Measurements from ENCODE around the gene ZNF3.

ZNF3 gene

GRCh38 chr7:100109521-100110163 lies 28.1 kb upstream of the ZNF3 start:
- no peak for DNase-seq (ENCODE audit: low read depth in 2 of 2)

DNA sequence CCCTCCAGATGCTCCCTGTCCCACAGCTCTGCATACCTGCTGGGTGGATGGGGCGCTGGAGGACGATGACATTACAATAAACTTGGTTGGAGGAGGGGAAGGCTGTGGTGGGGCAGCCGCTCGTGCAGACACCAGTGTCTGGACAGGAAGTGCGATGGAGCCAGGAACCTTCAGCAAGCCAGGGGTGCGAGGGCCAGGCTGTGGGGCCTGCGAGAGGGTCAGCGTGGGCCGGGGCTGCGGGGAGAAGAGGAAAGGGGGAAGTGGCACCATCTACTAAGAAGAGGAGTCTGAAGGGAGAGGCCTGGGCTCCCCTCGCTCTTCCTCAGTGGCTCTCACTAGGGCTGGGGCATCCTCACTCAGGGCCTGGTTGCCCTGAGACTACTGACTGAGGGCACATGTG lies 26.4 kb upstream of the ZNF3 start:
- no peak for DNase-seq (ENCODE audit: low read depth in 2 of 2)

DNA sequence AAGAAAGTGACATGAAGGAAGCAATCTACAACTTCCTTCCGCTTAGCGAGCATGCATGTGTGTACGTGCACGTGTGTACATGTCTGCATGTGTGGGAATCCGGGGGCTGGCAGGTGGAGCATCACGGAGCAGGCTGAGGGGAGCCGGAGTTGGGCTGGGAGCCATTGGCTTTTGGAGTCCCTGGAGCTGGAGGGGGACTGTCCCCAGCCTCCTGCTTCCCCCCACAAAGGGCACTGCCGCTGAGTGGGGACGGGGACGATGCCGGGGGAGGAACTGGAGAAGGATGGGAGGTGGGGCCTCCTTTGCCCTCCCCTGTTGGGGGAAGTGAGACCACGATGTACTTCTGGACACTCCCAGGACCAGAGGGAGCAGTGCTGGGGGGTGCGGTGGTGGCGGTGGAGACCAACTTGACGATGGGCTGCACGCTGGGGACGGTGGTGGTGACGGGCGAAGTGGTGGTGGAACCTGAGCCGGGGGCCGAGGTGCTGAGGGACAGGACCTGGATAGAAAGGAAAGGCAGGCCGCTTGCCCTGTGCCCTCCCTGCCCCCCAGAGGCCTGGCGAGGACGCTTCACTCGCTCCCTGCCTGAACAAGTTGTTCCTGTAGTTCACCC lies 25.7 kb upstream of the ZNF3 start:
- DNase-seq (ENCODE audit: low read depth in 2 of 2), result no peak

- DNase-seq (ENCODE audit: low read depth in 2 of 2), result no peak
Measured at GRCh38 chr7:100106633-100107032, 25.1 kb upstream of the ZNF3 start.

DNA sequence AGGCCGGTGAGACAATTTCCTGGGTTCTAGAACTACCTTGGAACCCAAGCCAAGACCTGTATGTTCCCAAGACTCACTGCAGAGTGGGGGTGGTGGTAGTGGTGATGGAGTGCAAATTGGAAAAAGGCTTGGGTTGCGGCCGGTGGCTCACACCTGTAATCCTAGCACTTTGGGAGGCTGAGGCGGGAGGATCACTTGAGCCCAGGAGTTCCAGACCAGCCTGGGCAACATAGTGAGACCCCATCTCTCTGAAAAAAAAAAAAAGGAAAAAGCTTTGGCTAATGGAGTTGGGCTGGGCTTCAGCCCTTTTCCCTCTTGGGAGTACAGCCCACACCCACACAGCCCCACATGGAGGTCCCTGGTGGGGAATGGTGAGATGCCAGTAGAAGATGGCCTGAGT lies 24.0 kb upstream of the ZNF3 start:
- no peak for DNase-seq (ENCODE audit: low read depth in 2 of 2)

GRCh38 chr7:100102950-100103840 lies 21.7 kb upstream of the ZNF3 start:
- no peak for DNase-seq (ENCODE audit: low read depth in 2 of 2)

DNA sequence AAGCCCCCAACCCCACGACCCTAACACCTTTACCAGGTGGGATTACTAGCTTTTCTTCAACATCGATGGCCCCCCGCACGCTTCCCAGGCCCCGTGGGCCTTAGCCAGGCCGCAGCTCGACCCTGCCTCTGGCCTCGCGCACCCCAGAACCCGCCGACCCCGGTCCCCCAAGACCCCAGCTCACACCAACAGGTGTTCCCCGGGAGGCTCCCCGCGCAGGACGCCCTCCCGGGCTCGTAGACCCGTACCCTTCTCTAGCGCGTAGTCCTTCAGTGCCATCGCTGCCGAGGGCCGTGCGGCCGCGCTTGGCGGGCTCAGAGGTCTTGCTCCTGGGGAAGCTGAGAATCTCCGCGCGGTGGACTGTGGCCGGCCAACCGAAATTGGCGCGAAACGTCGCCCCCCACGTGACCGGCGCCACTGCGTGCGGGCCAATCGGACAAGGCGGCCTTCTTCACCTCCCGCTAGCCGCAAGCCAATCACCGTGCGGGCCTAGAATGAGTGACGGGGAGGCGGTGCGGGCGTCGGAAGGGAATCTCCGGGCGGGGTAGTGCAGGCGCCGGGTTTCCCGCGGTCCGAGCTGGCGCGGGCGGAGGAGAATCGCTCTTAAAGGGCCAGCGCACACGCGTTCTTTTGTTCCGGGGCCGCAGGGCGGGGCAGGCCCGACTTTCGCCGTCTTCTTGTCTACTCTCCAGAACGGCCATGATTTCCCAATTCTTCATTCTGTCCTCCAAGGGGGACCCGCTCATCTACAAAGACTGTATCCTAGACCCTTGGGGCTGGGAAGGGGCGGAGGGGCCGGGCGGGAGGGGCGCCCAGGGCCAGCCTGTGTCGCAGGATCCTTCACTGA lies 19.7 kb upstream of the ZNF3 start, which contains the start of the genes AP4M1 and MCM7:
TSS of gene AP4M1 (plus strand) at position 628 of the 847 bp plus-strand sequence. CDS start at position 700, 72 bp downstream.
TSS of gene MCM7 (minus strand) at position 382 of the 847 bp plus-strand sequence. CDS start at position 279, 103 bp downstream.
- DNase-seq (ENCODE audit: low read depth in 2 of 2), result peak; percentile 87 to 91

- peak; percentile 60 to 64 for DNase-seq (ENCODE audit: low read depth in 2 of 2)
Measured at GRCh38 chr7:100100420-100101015, 19.0 kb upstream of the ZNF3 start.

DNA sequence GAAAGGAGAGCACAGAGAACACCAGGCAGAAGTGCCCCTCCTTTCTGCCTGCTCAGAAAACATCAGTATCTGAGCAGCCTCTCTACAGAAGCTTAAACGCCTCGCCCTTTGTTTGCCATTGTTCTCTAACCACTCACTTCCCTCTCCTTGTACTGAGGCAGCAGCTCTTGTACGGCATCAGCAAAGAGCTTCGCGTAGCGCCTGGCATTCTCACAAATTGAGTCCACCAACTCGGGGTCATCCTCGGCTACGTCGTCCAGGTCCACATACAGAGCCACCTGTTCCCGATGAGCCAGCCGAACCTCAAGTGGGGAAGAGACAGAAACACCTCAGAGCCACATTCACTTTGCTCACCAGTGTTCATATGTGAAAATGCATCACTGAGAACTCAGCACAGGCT lies 17.9 kb upstream of the ZNF3 start:
- no peak for DNase-seq (ENCODE audit: low read depth in 2 of 2)

DNA sequence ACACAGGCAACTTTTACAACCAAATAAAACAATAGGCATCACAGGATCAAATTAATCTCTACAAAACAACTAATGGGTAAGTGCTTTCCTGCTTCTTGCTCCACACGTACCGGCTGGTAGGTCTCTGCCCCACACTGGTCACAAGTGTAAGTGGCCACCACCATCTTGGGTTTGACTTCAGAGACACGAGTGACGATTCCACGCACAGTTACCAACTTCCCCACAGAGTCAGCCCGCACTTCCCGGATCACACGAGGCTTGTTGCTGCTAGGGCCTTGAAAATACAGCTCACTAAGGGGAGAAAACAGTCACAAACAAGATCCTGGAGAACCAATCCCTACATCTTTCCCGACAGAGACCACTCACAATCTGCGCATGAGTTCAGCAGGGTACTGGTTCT lies 17.4 kb upstream of the ZNF3 start:
- DNase-seq (ENCODE audit: low read depth in 2 of 2), result no peak

DNA sequence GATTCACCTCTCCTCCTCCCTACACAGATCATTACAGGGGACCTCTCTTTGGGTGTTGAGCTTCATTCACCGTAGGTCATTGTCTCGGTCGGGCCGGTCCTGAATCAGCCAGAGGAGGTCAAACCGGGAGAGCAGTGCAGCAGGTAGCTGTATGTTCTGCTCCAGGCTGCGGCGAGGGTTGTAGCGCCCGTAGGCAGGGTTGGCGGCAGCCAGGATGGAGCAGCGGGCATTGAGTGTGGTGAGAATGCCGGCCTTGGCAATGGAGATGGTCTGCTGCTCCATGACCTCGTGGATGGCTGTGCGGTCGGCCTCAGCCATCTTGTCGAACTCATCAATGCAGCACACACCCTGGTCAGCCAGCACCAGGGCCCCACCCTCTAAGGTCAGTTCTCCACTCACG lies 14.2 kb upstream of the ZNF3 start:
- no peak for DNase-seq (ENCODE audit: low read depth in 2 of 2)

- no peak for DNase-seq (ENCODE audit: low read depth in 2 of 2)
Measured at GRCh38 chr7:100095289-100095688, 13.8 kb upstream of the ZNF3 start.

GRCh38 chr7:100093925-100094486 lies 12.5 kb upstream of the ZNF3 start:
- no peak for DNase-seq (ENCODE audit: low read depth in 2 of 2)

- no peak for DNase-seq (ENCODE audit: low read depth in 2 of 2)
Measured at GRCh38 chr7:100093498-100093897, 12.0 kb upstream of the ZNF3 start.

DNA sequence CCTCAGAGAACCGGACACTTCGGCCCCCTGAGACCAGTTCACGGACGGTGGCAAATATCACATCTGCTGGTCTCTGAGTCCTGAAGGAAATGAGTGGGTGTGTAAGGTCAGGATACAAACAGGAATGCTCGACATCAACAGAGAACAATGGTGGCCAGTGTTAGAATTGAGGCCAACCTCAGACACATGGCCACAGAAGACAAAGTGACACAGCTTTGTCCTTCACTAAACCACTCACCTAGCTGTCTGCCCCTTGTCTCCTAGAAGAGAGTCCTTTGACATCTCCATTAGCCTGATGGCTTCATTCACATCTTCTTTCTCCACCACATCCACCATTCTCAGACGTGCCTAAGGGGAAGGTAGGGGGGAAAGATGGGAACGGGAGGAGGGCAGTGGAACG lies 11.5 kb upstream of the ZNF3 start:
- DNase-seq (ENCODE audit: low read depth in 2 of 2), result no peak

DNA sequence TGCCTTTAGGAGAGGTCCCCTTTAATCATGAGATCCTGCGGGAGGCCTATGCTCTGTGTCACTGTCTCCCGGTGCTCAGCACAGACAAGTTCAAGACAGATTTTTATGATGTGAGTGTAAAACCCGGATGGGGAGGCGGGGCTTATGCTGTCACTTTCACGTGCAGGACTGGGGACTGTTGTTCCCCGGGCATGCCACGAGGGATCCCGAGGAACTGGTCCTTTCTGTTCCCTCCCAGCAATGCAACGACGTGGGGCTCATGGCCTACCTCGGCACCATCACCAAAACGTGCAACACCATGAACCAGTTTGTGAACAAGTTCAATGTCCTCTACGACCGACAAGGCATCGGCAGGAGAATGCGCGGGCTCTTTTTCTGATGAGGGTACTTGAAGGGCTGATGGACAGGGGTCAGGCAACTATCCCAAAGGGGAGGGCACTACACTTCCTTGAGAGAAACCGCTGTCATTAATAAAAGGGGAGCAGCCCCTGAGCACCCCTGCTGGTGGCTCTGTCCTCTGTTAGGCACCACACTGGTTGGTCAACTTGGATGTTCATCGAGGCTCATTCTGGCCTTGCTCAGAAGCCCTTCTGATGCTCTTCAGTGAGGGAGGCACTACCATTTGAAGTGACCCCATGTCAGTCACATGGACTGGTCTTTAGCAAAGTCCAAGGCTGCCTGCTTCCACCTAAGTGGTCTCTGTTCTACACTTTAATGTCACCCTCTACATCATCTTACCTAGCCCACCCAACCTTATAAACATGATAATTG lies 10.1 kb upstream of the ZNF3 start:
- no peak for DNase-seq (ENCODE audit: low read depth in 2 of 2)

GRCh38 chr7:100090527-100091410 lies 9.2 kb upstream of the ZNF3 start:
- DNase-seq (ENCODE audit: low read depth in 2 of 2), result no peak

DNA sequence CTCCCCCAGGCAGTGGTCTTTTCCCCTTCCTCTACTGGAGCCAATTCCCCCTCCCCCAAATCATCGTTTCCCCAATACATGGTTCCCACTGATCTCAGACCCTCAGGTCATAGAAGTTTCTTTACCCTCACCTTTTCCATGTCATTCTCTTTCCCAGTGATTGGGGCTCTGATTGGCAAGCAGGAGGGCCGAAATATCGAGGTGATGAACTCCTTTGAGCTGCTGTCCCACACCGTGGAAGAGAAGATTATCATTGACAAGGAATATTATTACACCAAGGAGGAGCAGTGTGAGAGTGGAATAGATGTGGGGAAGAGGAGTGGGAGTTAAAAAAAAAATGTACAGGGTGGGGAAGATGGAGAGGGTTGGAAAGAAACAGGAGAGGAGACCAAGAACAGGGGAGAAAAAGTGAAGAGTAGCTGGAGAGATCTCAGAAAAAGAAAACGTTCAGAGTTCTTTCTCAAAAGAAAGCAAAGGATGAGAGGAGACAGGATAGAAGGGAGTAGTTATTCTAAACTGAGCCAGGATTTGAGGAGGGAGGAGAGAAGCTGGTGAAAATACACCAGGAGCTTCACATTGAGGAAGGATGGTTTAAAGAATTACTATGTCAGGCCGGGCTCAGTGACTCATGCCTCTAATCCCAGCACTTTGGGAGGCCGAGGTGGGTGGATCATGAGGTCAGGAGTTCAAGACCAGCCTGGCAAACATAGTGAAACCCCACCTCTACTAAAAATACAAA lies 8.1 kb upstream of the ZNF3 start:
- no peak for DNase-seq (ENCODE audit: low read depth in 2 of 2)
